Articular chondrocyte of knee joint (primary cell): ENCODE data around the gene IGSF22. TPM values are rescaled to one million over a fixed set of nuclear protein-coding genes. Genes with fewer than 3 reads are reported as not detected.

Source experiments
- total RNA-seq: library from RNA; depleted of rRNA; stranded (reverse); fragments of >200 nt; gene quantifications from 2 replicates; pipeline ENCODE4 v1.2.3, GENCODE V29; 2012

Gene IGSF22
- not detected in 2 replicates for total RNA-seq

GRCh38 chr11:18726040-18726439 lies at the start of gene IGSF22:
Gene IGSF22 (minus strand): TSS chr11:18726188. CDS start chr11:18724236, 1,952 bp downstream.

GRCh38 chr11:18698341-18699268 lies 27.4 kb downstream of the IGSF22 start, which contains the start of gene TMEM86A:
Gene TMEM86A (plus strand): TSS chr11:18698779. CDS start chr11:18698887, 108 bp downstream.

Other genes starting within 250 kb of the IGSF22 start
- 58.8 and 75.6 TPM in 2 replicates for gene TSG101, start 199.2 kb downstream of the IGSF22 start, total RNA-seq
- gene UEVLD, start 137.5 kb downstream of the IGSF22 start, total RNA-seq, result 29.5 and 32.9 TPM in 2 replicates
- gene MISFA, start 126.4 kb downstream of the IGSF22 start, total RNA-seq, result 0.43 and 0.78 TPM in 2 replicates
- gene SPTY2D1, start 91.8 kb downstream of the IGSF22 start, total RNA-seq, result 22.6 and 24.6 TPM in 2 replicates
- 1.4 and 1.6 TPM in 2 replicates for gene TMEM86A, start 27.4 kb downstream of the IGSF22 start, total RNA-seq
- gene PTPN5, start 65.6 kb upstream of the IGSF22 start, total RNA-seq, result not detected in 2 replicates
- not detected in 2 replicates for gene MRGPRX1, start 213.2 kb upstream of the IGSF22 start, total RNA-seq